ENCODE measurements around the gene GIGYF2.
"Not testable (repeated sequence)": the region's sequence is repeated elsewhere in the genome, so short reads cannot be mapped to it uniquely, and the experiment has no call there.

The GIGYF2 gene

GRCh38 chr2:232843834-232844233 lies 146.7 kb downstream of the GIGYF2 start:
- peak; percentile 6 for TF ChIP-seq CTCF (IDR thresholded peaks at IDR 0.05; ENCODE audit: insufficient read depth, low read length, missing control alignments)
- ChIA-PET CTCF (interaction anchor here (3.1 to 6.4 kb wide), 2 partner anchors 9 to 210 kb away, joined by 18 to 33 read pairs; no protein-coding TSS in a partner anchor), POLR2A (interaction anchor here (0.6 kb wide), 1 partner anchor 13 kb away, joined by 5 read pairs; no protein-coding TSS in a partner anchor)
- DNase-seq (ENCODE audit: low read depth, low spot score), result no peak
- no peak overlapping the region for H3K4me3 ChIP-seq (ENCODE audit: low read depth, low read length)

GRCh38 chr2:232846055-232846454 lies 148.9 kb downstream of the GIGYF2 start:
- ChIA-PET CTCF (interaction anchor here (1.0 to 1.2 kb wide), 2 partner anchors 207 to 406 kb away, joined by 3 to 6 read pairs; partner anchors contain the start of gene ATG16L1), POLR2A (no interaction called here)
- no peak overlapping the region for H3K4me3 ChIP-seq (ENCODE audit: low read depth, low read length)
- DNase-seq (ENCODE audit: low read depth, low spot score), result no peak
- no peak for TF ChIP-seq CTCF (IDR thresholded peaks at IDR 0.05; ENCODE audit: insufficient read depth, low read length, missing control alignments)

DNA sequence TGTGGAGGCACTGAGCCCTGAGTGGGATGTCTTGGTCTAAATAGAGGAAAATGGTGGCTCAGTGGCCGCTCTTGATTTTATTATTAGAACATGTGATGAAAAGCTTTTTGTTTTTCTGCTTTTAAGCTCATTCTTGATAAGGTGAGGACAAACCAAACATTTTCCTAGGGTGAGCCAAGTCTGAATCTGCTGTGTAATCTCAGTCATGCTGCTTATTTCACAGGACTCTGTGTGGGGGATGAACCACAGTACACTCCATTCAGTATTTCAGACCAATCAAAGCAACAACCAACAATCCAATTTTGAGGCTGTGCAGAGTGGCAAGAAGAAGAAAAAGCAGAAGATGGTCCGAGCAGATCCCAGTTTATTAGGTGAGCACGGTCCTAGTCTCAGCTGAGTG lies 152.9 kb downstream of the GIGYF2 start:
- H3K4me3 ChIP-seq (ENCODE audit: low read depth, low read length), result no peak overlapping the region
- ChIA-PET CTCF (interaction anchor here (0.6 to 2.1 kb wide), 3 partner anchors 204 to 403 kb away, joined by 3 to 24 read pairs (median 4); partner anchors contain the start of gene ATG16L1), POLR2A (no interaction called here)
- no peak for TF ChIP-seq CTCF (IDR thresholded peaks at IDR 0.05; ENCODE audit: insufficient read depth, low read length, missing control alignments)
- DNase-seq (ENCODE audit: low read depth, low spot score), result no peak

DNA sequence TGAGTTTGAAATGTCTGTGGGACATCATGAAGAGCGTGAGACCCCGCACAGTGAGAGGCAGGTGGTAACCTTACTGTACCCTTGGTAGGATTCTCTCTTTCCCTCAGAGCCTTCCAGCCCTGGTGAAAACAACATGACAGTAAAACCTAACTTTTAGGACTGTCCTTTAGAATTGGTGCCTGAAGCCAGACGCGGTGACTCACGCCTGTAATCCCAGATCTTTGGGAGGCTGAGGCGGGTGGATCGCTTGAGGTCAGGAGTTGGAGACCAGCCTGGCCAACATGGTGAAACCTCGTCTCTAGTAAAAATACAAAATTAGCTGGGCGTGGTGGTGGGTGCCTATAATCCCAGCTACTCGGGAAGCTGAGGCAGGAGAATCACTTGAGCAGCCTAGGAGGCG lies 154.9 kb downstream of the GIGYF2 start:
- POLR2A ChIA-PET, result not testable (repeated sequence)
- CTCF ChIA-PET, result interaction anchor here (0.9 to 10.9 kb wide), 18 partner anchors 10 to 592 kb away, joined by 3 to 168 read pairs (median 5); partner anchors contain the start of genes ATG16L1 and INPP5D

GRCh38 chr2:232852676-232853075 lies 155.5 kb downstream of the GIGYF2 start:
- H3K4me3 ChIP-seq (ENCODE audit: low read depth, low read length), result no peak overlapping the region

More for the DNA sequence above, 154.9 kb downstream of the GIGYF2 start:
- not testable (repeated sequence) for DNase-seq (ENCODE audit: low read depth, low spot score); H3K4me3 ChIP-seq (ENCODE audit: low read depth, low read length)

DNA sequence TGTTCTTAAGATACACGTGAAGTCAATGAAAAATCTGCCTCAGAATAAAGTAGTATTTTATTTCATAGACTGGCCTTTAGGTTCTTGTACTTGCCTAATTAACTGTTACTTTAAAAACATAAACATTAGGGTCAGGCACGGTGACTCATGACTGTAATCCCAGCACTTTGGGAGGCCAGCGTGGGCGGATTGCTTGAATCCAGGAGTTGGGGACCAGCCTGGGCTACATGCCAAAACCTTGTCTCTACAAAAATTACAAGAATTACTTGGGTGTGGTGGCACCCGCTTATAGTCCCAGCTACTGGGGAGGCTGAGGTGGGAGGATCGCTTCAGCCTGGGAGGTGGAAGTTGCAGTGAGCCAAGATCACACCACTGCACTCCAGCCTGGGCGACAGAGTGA lies 157.0 kb downstream of the GIGYF2 start:
- no peak overlapping the region for H3K4me3 ChIP-seq (ENCODE audit: low read depth, low read length)
- TF ChIP-seq CTCF (IDR thresholded peaks at IDR 0.05; ENCODE audit: insufficient read depth, low read length, missing control alignments), result no peak
- CTCF ChIA-PET, result interaction anchor here (0.7 to 10.9 kb wide), 16 partner anchors 8 to 404 kb away, joined by 3 to 168 read pairs (median 9); partner anchors contain the start of genes ATG16L1, INPP5D and SNORC
- DNase-seq (ENCODE audit: low read depth, low spot score), result peak; percentile 38
- POLR2A ChIA-PET, result no interaction called here

More at GRCh38 chr2:232852676-232853075, 155.5 kb downstream of the GIGYF2 start:
- no peak for TF ChIP-seq CTCF (IDR thresholded peaks at IDR 0.05; ENCODE audit: insufficient read depth, low read length, missing control alignments)
- CTCF ChIA-PET, result interaction anchor here (0.7 to 10.9 kb wide), 35 partner anchors 10 to 997 kb away, joined by 3 to 168 read pairs (median 4); partner anchors contain the start of genes ATG16L1, INPP5D and SNORC
- DNase-seq (ENCODE audit: low read depth, low spot score), result no peak
- POLR2A ChIA-PET, result no interaction called here

GRCh38 chr2:232857158-232857563 lies 160.0 kb downstream of the GIGYF2 start:
- POLR2A ChIA-PET, result no interaction called here
- no peak overlapping the region for H3K4me3 ChIP-seq (ENCODE audit: low read depth, low read length)
- CTCF ChIA-PET, result interaction anchor here (1.3 to 10.9 kb wide), 3 partner anchors 20 to 393 kb away, joined by 3 to 168 read pairs (median 92); partner anchors contain the start of gene ATG16L1
- DNase-seq (ENCODE audit: low read depth, low spot score), result peak; percentile 16
- no peak for TF ChIP-seq CTCF (IDR thresholded peaks at IDR 0.05; ENCODE audit: insufficient read depth, low read length, missing control alignments)
